Choroid plexus epithelial cell (primary cell): ENCODE measurements around the gene ALDH1L2.

Experiments used
- DNase-seq: peaks from one replicate; pipeline ENCODE4 v3.0.0-alpha.2; 2010; ENCODE audit warnings: low read depth
- H3K4me3 ChIP-seq: 2 replicates; pipeline ENCODE4 v1.5.1; 2011; ENCODE audit warnings: low read depth, mild to moderate bottlenecking, control low read depth, low read length, moderate library complexity
- TF ChIP-seq, protein P1 (sequence below): conservative IDR thresholded peaks from 2 replicates; pipeline ENCODE4 v1.5.1; 2011; ENCODE audit warnings: low read depth, mild to moderate bottlenecking, control low read depth, inconsistent platforms, low read length, moderate library complexity

Gene ALDH1L2

DNA sequence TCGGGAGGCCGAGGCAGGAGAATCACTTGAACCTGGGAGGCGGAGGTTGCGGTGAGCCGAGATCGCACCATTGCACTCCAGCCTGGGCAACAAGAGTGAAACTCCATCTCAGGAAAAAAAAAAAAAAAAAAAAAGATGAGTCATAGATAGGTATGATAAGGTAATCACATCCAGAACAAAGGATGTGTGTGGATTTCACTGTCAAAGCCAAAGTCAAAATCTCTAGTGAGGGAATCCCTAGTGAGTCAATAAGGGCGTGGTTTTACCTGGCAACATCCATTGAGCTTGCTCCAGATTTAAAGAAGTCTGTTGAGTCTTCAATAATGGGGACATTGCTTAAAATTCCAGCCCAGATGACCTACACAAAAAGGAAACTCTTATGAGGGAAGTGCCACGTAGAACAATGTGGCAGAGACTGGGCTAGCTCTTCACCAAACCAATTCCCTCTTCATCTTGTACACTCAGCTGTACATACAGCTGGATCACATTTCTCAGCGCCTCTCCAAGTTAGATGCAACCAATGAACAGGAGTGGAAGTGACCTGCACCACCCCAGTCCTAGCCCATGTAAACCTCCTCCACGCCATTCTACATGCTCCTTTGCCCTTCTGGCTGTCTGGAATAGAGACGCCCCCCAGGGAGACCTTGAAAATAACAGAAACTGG lies 23.4 kb downstream of the ALDH1L2 start:
- no peak overlapping the region for H3K4me3 ChIP-seq
- DNase-seq = no peak
- TF ChIP-seq, protein P1, sequence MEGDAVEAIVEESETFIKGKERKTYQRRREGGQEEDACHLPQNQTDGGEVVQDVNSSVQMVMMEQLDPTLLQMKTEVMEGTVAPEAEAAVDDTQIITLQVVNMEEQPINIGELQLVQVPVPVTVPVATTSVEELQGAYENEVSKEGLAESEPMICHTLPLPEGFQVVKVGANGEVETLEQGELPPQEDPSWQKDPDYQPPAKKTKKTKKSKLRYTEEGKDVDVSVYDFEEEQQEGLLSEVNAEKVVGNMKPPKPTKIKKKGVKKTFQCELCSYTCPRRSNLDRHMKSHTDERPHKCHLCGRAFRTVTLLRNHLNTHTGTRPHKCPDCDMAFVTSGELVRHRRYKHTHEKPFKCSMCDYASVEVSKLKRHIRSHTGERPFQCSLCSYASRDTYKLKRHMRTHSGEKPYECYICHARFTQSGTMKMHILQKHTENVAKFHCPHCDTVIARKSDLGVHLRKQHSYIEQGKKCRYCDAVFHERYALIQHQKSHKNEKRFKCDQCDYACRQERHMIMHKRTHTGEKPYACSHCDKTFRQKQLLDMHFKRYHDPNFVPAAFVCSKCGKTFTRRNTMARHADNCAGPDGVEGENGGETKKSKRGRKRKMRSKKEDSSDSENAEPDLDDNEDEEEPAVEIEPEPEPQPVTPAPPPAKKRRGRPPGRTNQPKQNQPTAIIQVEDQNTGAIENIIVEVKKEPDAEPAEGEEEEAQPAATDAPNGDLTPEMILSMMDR = no peak

DNA sequence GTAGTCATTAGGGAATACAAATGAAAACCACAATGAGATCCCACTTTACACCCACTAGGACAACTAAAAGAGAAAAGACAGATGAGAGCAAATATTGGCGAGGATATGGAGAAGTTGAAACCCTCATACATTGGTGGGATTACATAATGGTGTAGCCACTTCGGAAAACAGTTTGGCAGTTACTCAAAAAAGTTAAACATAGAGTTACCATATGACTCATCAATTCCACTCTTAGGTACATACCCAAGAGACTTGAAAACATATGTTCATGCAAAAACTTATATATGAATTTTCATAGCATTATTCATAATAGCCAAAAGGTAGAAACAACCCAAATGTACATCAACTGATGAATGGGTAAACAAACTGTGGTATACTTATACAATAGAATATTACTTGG lies 27.1 kb downstream of the ALDH1L2 start:
- DNase-seq = peak; percentile 55
- TF ChIP-seq, protein P1 = no peak
- no peak overlapping the region for H3K4me3 ChIP-seq

DNA sequence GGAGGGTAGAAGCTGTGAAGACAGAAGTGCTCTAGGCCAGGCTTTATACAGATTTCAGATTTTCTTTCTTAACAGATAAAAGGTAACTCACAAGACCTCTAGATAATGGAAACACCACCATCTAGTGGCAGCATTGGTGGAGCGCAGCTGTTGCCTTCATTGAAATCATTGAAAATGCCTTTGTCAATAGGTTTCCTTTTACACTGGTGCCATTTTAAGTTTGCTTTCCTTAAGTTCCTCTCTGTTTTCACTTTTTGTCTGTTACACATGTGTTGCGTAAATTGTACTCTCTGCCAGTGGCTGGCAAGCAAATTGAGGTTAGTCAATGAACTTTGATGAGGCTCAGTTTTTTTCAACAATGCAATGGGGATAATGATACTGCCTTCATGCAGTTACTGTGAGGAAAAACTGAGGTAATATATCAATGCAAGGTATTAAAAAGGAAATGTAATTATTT lies 31.1 kb downstream of the ALDH1L2 start:
- DNase-seq = peak; percentile 87
- TF ChIP-seq, protein P1 = peak; percentile 95
- H3K4me3 ChIP-seq = no peak overlapping the region

DNA sequence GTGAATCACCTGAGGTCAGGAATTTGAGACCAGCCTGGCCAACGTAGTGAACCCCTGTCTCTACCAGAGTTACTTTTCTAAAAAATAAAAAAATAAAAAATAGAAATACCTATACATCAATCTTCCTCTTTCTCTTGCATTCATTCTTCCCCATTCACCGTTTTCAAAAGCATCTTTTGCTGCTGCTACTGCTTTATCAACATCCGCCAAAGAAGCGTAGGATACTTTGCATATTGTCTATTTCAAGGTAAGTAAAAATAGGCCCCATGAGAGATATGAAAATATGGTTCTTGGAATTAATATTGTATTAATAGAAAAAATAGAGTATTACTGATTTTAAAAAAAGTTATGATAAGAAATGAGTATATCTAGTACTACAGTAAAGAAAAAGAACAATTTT lies 32.3 kb downstream of the ALDH1L2 start:
- H3K4me3 ChIP-seq = no peak overlapping the region
- TF ChIP-seq, protein P1 = no peak
- DNase-seq = no peak

DNA sequence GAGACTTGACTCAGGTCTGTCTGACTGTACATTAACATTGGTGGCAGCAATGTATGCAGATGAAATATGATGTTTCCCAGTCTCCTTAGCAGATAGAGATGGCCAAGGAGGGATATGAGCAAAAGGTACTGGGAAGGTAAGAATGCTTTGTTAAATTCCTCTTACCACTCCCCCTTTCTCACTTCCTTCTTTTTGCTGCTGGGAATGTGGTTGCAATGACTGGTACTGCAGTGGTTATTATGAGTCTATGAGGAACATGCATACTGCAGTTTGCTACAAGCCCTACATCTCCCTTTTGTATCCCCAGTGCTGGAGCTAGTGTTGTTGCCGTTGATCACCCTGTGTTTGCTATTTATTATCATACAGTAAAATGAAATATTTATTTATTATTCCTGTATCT lies 35.9 kb downstream of the ALDH1L2 start:
- TF ChIP-seq, protein P1 = no peak
- no peak overlapping the region for H3K4me3 ChIP-seq
- DNase-seq = no peak

DNA sequence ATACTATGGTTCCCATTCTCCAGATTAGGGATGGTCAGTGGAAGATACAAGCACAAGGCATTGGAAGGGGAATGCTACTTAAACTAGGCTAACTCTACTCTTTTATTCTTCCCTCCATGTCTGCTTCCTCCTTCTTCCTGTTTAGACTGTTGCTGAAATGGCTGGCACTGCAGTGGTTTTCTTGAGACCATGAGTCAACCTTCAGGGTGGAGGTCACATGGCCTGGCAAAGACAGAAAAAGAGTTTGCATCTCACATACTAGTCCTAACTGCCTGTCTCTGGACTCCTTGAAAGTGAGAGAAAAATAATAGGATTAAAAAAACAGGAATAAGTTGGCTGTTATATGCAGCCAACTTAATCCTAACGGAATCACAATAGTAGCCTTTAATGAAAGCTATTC lies 37.0 kb downstream of the ALDH1L2 start:
- no peak for DNase-seq
- TF ChIP-seq, protein P1 = no peak
- H3K4me3 ChIP-seq = no peak overlapping the region

DNA sequence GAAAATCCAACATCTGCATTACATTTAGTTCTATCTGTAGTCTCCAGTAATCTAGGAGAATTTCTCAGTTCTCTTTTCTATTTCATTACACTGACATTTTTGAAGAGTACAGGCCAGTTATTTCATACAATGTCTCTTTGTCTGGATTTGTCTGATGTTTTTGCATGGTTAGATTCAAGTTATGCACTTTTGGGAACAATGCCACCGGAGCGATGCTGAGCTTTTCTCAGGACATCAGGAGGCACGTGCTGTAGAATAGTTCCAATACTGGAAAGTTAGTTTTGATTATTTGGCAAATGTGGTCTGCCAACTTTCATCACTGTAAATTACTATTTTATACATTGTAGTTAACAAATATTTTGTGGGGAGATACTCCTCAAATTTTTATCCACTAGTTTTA lies 43.1 kb downstream of the ALDH1L2 start:
- TF ChIP-seq, protein P1 = no peak
- no peak for DNase-seq

More for the DNA sequence above, 43.1 kb downstream of the ALDH1L2 start:
- H3K4me3 ChIP-seq = no peak overlapping the region
